ENCODE data around the gene CROCC. TPM values are rescaled to one million over a fixed set of nuclear protein-coding genes. Genes with fewer than 3 reads are reported as not detected.

The CROCC gene
- total RNA-seq, 1 donor from 2014 or later: 31.9 TPM

- no peak for TF ChIP-seq POLR2A (IDR thresholded peaks at IDR 0.05)
- TF ChIP-seq, protein P1, sequence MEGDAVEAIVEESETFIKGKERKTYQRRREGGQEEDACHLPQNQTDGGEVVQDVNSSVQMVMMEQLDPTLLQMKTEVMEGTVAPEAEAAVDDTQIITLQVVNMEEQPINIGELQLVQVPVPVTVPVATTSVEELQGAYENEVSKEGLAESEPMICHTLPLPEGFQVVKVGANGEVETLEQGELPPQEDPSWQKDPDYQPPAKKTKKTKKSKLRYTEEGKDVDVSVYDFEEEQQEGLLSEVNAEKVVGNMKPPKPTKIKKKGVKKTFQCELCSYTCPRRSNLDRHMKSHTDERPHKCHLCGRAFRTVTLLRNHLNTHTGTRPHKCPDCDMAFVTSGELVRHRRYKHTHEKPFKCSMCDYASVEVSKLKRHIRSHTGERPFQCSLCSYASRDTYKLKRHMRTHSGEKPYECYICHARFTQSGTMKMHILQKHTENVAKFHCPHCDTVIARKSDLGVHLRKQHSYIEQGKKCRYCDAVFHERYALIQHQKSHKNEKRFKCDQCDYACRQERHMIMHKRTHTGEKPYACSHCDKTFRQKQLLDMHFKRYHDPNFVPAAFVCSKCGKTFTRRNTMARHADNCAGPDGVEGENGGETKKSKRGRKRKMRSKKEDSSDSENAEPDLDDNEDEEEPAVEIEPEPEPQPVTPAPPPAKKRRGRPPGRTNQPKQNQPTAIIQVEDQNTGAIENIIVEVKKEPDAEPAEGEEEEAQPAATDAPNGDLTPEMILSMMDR (IDR thresholded peaks at IDR 0.05): no peak
- no peak for TF ChIP-seq POLR2AphosphoS5 (IDR thresholded peaks at IDR 0.05; ENCODE audit: insufficient read depth in 1 of 2, low read depth in 1 of 2)
- Histone ChIP-seq H3K4me3 (no peak overlapping the region), H3K27me3 (no peaks in the 10 kb centered on the region), H3K36me3 (no peaks in the 10 kb centered on the region), H3K27ac (no peak overlapping the region), H3K4me1 (peaks cover 50% of the 10 kb centered on the region), H3K9me3 (no peaks in the 10 kb centered on the region)
- DNase-seq (ENCODE audit: extremely low spot score in 2 of 2): no peak
- intact Hi-C loops (cut with DNase I): no loop called here
Observed at GRCh38 chr1:16975838-16976237, 54.1 kb downstream of the CROCC start.

GRCh38 chr1:16976966-16977365, 55.2 kb downstream of the CROCC start:
- intact Hi-C loops (cut with DNase I): no loop called here
- peak overlapping the region; percentile 42 for H3K27ac ChIP-seq
- H3K27me3 ChIP-seq: no peaks in the 10 kb centered on the region
- peaks cover 45% of the 10 kb centered on the region for H3K4me1 ChIP-seq
- TF ChIP-seq, protein P1 (IDR thresholded peaks at IDR 0.05): no peak
- TF ChIP-seq POLR2AphosphoS5 (IDR thresholded peaks at IDR 0.05; ENCODE audit: insufficient read depth in 1 of 2, low read depth in 1 of 2) (no peak), POLR2A (IDR thresholded peaks at IDR 0.05) (no peak)
- no peak overlapping the region for H3K4me3 ChIP-seq
- DNase-seq (ENCODE audit: extremely low spot score in 2 of 2): no peak
- no peaks in the 10 kb centered on the region for H3K9me3 ChIP-seq
- H3K36me3 ChIP-seq: no peaks in the 10 kb centered on the region

GRCh38 chr1:16977377-16977776, 55.6 kb downstream of the CROCC start:
- Histone ChIP-seq H3K27me3 (no peaks in the 10 kb centered on the region), H3K27ac (peak overlapping the region; percentile 42), H3K36me3 (no peaks in the 10 kb centered on the region), H3K4me1 (peaks cover 43% of the 10 kb centered on the region), H3K9me3 (no peaks in the 10 kb centered on the region), H3K4me3 (no peak overlapping the region)
- TF ChIP-seq, protein P1 (IDR thresholded peaks at IDR 0.05): no peak
- TF ChIP-seq POLR2A (IDR thresholded peaks at IDR 0.05): no peak
- no peak for TF ChIP-seq POLR2AphosphoS5 (IDR thresholded peaks at IDR 0.05; ENCODE audit: insufficient read depth in 1 of 2, low read depth in 1 of 2)
- intact Hi-C loops (cut with DNase I): no loop called here
- no peak for DNase-seq (ENCODE audit: extremely low spot score in 2 of 2)

DNA sequence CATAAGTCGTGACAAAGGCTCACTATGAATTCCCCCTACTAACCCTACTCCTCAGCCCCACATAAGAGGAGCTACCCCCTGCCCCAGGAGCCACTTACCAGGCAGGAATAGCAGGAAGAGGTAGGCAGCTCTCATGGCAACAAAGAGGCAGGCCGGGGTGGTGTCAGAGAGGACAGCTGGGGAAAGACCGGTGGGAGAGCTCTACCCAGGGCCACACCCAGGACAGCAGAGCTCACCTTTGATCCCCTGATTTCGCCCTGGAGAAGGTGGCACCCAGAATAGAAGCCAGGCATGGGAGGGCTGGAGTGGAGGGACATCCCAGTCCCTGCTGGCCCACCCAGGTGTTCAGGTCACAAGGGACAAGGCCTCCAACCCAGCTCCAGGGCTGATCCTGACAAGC, 56.4 kb downstream of the CROCC start:
- TF ChIP-seq POLR2A (IDR thresholded peaks at IDR 0.05) (no peak), POLR2AphosphoS5 (IDR thresholded peaks at IDR 0.05; ENCODE audit: insufficient read depth in 1 of 2, low read depth in 1 of 2) (no peak)
- TF ChIP-seq, protein P1 (IDR thresholded peaks at IDR 0.05): no peak
- no peak for DNase-seq (ENCODE audit: extremely low spot score in 2 of 2)
- Histone ChIP-seq H3K4me3 (peak overlapping the region in 1 of 2 donors; percentile 51), H3K36me3 (no peaks in the 10 kb centered on the region), H3K9me3 (no peaks in the 10 kb centered on the region), H3K4me1 (peaks cover 43% of the 10 kb centered on the region), H3K27me3 (no peaks in the 10 kb centered on the region), H3K27ac (peak overlapping the region; percentile 88)
- intact Hi-C loops (cut with DNase I): no loop called here

DNA sequence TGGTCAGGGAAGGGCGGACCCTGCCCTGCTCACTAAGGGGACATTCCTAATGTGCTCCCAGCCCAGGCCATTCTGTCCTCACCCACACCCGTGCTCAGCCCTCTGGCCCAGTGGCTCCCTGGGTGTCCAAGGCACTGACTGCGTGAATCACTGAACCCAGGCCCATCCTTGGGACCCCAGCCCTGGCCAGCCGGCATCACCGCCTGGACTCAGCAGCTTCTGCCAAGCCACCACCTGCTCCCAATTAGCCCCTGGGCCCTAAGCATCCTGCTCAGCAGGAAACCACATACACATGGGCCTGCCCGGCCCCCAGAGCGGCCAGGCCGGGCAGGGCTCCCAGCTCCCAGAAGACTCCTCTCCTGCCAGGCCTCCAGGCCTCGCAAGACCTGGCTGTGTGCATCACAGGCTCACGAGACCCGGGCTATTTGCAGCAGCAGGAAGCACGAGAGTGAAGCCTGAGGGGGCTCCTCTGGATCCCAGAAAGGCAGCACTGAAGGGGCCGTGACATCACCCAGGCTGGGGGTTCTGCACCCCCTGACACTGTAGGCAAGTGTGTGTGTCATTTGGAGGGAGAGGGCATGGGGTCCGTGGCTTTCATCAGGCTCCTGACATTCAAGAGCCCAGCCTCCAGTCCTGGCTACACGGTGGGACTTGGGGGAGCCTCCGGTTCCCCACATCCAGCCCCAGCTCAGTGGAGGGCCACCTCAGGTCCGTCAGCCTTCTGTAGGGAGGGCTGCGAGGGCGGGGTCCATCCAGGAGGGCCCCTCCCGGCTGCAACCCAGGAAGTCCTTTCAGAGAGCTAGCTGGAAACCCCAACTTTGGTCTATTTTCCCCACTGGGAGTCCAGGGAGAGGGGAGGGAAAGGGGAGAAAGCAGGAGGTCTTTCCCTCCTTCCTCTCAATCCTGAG, 57.1 kb downstream of the CROCC start:
- no peaks in the 10 kb centered on the region for H3K27me3 ChIP-seq
- H3K4me3 ChIP-seq: peak overlapping the region; percentile 51 to 57
- intact Hi-C loops (cut with DNase I): no loop called here
- H3K4me1 ChIP-seq: peaks cover 43% of the 10 kb centered on the region
- H3K36me3 ChIP-seq: no peaks in the 10 kb centered on the region
- no peaks in the 10 kb centered on the region for H3K9me3 ChIP-seq
- TF ChIP-seq, protein P1 (IDR thresholded peaks at IDR 0.05): no peak
- TF ChIP-seq POLR2A (IDR thresholded peaks at IDR 0.05): peak in 1 of 2 donors; percentile 74
- peak; percentile 24 to 93 for TF ChIP-seq POLR2AphosphoS5 (IDR thresholded peaks at IDR 0.05; ENCODE audit: insufficient read depth in 1 of 2, low read depth in 1 of 2)
- H3K27ac ChIP-seq: peak overlapping the region; percentile 88
- DNase-seq (ENCODE audit: extremely low spot score in 2 of 2): no peak
